NCI-H460 (cell line): ENCODE data around the gene PRKAR2B. TPM values are rescaled to one million over a fixed set of nuclear protein-coding genes. Genes with fewer than 3 reads are reported as not detected.
"Not testable (repeated sequence)": the region's sequence is repeated elsewhere in the genome, so short reads cannot be mapped to it uniquely, and the experiment has no call there.

Source experiments
- DNase-seq: peaks from one replicate; pipeline ENCODE4 v3.0.0-alpha.2; 2016; ENCODE audit warnings: low read depth; ENCODE audit errors: extremely low read depth
- total RNA-seq: library from RNA; depleted of rRNA; stranded (reverse); fragments of >200 nt; shearing (Covaris generic); gene quantifications from 2 replicates; pipeline ENCODE4 v1.2.3, GENCODE V29; 2014

PRKAR2B gene
- total RNA-seq, 1 experiment from 2014 or later, result 2.7 TPM

DNA sequence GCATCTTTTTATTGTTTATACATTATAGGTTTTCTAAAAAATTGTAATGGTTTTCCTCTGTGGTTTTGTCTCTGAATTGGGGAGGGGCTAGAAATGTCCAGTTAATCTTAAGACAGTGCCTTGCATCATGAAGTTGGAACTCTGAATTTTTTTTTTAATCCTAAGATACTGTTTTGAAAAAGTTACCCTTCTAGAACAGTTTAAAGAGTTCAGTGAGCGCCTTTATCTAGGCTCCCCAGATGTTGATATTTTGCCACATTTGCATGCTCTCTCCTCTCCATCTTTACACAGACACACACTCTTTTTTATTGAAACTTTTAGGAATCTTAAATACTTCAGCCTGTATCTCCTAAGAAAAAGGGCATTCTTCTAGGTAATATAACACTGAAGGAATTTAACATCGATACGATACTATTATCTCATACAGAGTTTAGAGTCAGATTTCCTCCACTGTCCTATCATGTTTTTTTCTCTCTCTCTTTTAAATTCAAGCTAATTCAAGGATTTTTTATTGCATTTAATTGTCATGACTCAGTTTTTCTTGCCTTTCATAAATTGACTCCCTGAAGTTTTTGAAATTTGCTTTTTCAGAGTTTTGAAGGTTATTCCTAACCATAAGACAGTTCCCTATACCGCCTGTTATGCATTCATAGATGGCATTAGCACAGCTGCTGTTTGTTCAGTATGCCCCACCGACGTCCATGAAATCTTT lies 31.5 kb downstream of the PRKAR2B start:
- DNase-seq, result no peak

DNA sequence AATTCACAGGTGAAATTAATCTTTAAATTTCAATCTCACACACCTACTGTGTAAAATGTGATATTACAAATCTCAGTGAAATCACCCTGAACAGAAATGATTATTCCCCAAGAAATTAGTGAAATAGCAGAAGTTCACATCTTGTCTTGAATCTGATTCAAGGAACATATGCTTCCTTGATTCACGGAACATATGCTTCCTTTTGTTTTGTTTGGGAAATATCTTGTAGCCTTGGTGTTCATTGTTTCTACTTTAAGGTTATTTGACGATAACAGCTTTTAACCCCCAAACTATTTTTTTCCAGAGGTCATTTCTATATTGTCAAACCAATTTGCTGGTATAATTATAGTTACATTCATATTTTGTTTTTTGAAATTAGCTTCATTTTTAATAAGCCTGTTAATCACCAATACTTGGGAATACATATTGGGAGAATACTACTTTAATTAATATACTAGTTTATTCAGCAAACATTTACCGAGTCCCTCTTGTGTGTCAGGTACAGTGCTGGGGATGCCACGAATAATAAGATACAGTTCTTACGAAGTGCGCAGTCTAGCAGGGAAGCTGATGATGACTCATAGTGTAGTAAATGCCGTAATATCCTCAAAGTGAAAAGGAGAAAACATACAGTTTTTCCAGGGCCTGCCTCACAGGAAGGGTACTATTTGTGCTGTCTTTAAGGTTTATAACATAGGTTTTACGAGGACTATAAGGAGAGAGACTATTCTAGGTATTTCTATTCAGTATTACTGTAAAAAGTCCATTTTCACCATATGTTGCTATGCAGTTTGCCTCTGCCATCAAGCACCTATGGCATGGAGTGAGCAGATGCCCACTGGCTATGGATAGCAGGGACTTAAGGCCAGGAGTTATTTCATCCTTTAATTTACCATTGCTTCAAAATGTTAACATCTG lies 32.5 kb downstream of the PRKAR2B start:
- no peak for DNase-seq

DNA sequence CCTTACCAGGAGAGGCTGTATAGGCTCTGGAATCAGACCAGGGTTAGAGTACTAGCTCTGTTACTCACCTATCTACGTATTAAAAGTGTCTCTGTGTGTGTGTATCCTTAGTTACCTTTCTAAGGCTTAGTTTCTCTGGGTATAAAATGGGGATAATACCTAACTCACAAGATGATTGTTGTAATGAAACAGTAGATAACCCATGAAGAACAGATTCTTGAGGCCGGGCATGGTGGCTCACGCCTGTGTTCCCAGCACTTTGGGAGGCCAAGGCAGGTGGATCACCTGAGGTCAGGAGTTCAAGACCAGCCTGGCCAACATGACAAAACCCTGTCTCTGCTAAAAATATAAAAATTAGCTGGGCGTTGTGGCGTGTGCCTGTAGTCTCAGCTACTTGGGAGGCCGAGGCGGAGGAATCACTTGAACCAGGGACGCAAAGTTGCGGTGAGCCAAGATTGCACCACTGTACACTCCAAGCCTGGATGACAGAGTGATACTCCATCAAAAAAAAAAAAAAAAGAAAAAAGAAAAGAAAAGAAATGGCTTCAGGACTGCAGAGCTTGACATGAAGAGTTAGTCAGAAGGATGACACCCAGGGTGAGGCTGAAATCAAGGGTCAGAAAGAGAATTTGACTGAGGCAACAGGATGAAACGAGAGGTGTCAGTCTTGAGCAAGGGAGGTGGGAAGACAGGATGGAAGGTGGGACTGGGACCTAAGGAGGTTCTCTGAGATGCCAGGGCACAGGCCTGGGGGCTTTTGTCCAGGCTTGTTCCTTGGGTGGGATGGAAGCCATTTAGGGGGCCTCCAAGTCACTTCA lies 33.4 kb downstream of the PRKAR2B start:
- no peak for DNase-seq

GRCh38 chr7:107078517-107078966 lies 34.0 kb downstream of the PRKAR2B start:
- DNase-seq, result no peak

DNA sequence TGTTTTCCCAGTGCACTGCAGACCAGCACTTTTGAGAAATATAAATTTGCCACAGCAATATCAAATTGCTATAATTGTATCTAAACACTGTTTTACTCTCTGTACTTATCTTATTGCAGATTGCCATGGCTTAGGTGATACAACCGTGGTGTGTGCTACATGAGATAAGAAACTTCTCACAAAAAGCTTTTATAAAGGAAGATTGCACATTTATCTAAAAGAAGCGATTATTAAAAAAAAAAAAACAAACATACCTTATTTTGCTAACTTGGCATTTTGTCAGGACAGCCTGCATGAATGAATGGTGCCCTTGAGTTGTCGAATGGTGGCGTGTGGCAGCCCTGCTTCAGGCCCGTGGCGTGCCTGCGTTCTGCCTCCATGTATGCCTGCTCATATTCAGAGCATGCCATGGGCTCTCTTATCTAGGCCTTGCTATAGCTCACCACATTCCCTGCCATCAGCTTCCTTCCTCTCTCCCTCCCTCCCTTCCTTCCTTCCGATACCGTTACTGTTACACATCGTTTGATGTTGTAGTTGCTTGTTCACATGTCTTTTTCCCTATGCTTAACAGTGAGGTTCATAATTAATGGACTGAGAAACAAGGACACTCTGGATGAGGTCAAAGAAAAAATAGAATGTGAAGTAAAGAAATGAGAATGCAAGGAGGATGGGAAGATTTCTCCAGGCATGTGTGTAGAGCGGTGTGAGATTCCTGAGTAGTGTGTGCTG lies 34.9 kb downstream of the PRKAR2B start:
- DNase-seq, result no peak

DNA sequence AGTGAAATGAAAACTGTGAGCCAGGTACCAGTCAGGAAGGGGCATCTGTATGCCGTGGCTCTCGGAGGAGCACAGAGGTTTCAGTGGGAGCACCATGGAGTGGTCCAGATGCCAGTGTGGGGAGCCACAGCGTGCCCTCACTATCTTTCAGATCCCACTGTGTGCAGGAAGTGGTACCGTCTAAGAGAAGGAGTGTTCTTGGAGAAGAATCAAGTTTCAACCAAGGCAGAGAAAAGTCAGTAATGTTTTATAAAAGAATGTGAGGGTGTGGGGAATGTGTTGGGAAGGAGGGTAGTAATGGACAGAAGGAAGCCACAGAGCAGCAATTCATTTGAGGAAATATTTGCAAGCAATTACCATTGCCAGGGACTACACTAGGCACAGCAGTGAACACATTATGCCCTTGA lies 35.6 kb downstream of the PRKAR2B start:
- no peak for DNase-seq

DNA sequence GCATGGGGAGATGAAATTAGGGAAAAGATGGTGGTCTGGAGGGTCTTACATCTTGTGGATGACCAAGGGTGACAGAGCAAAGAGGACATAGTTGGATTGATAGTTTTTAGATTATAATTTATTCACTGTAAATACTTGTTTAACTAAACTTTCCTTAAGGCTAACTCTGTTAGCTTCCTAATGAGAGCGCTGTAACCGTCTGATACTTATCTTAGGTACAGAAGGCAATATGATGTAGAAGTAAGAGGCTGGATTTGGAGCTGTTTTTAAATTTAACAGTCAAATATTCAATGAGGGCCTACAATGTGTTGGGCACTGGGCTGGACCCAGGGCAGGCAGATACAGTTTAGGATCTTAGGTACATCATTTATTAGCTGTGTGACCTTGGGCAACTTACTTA lies 36.0 kb downstream of the PRKAR2B start:
- DNase-seq, result no peak

DNA sequence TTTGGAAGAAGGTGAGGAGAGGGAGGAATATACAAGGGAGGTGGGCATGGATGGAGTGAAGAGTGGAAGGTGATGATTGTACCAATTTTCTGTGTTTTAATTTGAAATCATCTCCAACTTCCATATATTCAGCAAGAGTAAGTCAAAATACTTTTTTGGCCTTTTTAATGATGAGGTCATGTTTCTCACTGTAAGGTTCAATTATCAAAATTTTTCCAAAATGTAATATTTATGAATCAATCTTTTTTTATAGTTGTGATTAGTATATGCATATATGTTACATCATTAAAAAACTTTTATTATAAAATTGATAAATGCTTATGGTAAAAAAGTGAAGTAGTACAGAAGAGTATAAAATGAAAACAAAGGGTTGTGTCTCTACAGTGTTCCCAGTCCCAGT lies 40.7 kb downstream of the PRKAR2B start:
- no peak for DNase-seq

- no peak for DNase-seq
These were observed 45.1 kb downstream of the PRKAR2B start for GRCh38 chr7:107089627-107090026.

GRCh38 chr7:107090457-107090856 lies 46.0 kb downstream of the PRKAR2B start:
- DNase-seq, result no peak

- no peak for DNase-seq
These were observed 46.8 kb downstream of the PRKAR2B start for GRCh38 chr7:107091306-107091705.

GRCh38 chr7:107093671-107094070 lies 49.2 kb downstream of the PRKAR2B start:
- not testable (repeated sequence) for DNase-seq

GRCh38 chr7:107099154-107099553 lies 54.6 kb downstream of the PRKAR2B start:
- not testable (repeated sequence) for DNase-seq

GRCh38 chr7:107100824-107101223 lies 56.3 kb downstream of the PRKAR2B start:
- no peak for DNase-seq

GRCh38 chr7:107103369-107103768 lies 58.9 kb downstream of the PRKAR2B start:
- no peak for DNase-seq

GRCh38 chr7:107104801-107105200 lies 60.3 kb downstream of the PRKAR2B start:
- DNase-seq, result no peak

- DNase-seq, result no peak
These were observed 61.2 kb downstream of the PRKAR2B start for GRCh38 chr7:107105591-107106245.

- DNase-seq, result no peak
These were observed 64.4 kb downstream of the PRKAR2B start for GRCh38 chr7:107108793-107109371.

GRCh38 chr7:107109955-107110354 lies 65.5 kb downstream of the PRKAR2B start:
- DNase-seq, result no peak
